Astrocyte (in vitro differentiated cells and primary cell): ENCODE results near the gene CD226. TPM values are rescaled to one million over a fixed set of nuclear protein-coding genes. Genes with fewer than 3 reads are reported as not detected.

ENCODE experiments used
- DNase-seq: peaks from one replicate; pipeline ENCODE4 v3.0.0-alpha.2; 2010; ENCODE audit warnings: low read depth
- FAIRE-seq: peaks from 2 replicates; lab custom pipeline; 2011; peaks lifted over from hg19 to GRCh38; lab: Jason Lieb, UNC
- H2AFZ ChIP-seq: 2 replicates; pipeline ENCODE4 v1.6.0; 2012; ENCODE audit warnings: low read depth, low read length, inconsistent platforms
- H3K27ac ChIP-seq: 2 replicates; pipeline ENCODE4 v1.5.1; 2011; ENCODE audit warnings: low read depth, low read length, inconsistent platforms
- H3K27me3 ChIP-seq: 2 replicates; pipeline ENCODE4 v1.6.0; 2011; ENCODE audit warnings: low read length, inconsistent platforms; ENCODE audit not compliant: insufficient read depth
- H3K36me3 ChIP-seq: 2 replicates; pipeline ENCODE4 v1.5.1; 2011; ENCODE audit warnings: low read length, inconsistent platforms; ENCODE audit not compliant: insufficient read depth
- H3K4me1 ChIP-seq: 2 replicates; pipeline ENCODE4 v1.5.1; 2011; ENCODE audit warnings: low read length, inconsistent platforms; ENCODE audit not compliant: insufficient read depth
- H3K4me2 ChIP-seq: 2 replicates; pipeline ENCODE4 v1.6.0; 2012; ENCODE audit warnings: low read length, inconsistent platforms
- H3K4me3 ChIP-seq: 2 replicates; pipeline ENCODE4 v1.5.1; 2011; ENCODE audit warnings: low read depth, mild to moderate bottlenecking, low read length, inconsistent platforms; ENCODE audit not compliant: insufficient read depth
- H3K79me2 ChIP-seq: 2 replicates; pipeline ENCODE4 v1.6.0; 2012; ENCODE audit warnings: mild to moderate bottlenecking, low read length, inconsistent platforms; ENCODE audit not compliant: insufficient read depth
- H3K9ac ChIP-seq: 2 replicates; pipeline ENCODE4 v1.6.0; 2012; ENCODE audit warnings: mild to moderate bottlenecking, low read length, inconsistent platforms
- H3K9me3 ChIP-seq: 2 replicates; pipeline ENCODE4 v1.5.1; 2012; ENCODE audit warnings: low read depth, mild to moderate bottlenecking, low read length, inconsistent platforms; ENCODE audit not compliant: insufficient read depth
- H4K20me1 ChIP-seq: 2 replicates; pipeline ENCODE4 v1.6.0; 2012; ENCODE audit warnings: low read length, inconsistent platforms; ENCODE audit not compliant: insufficient read depth
- H3K27ac Mint-ChIP-seq: one replicate; pipeline ENCODE4 v1.8.0; 2021; ENCODE audit warnings: mild to moderate bottlenecking, mixed read lengths; ENCODE audit not compliant: unreplicated experiment
- H3K27me3 Mint-ChIP-seq: one replicate; pipeline ENCODE4 v1.8.0; 2021; ENCODE audit warnings: low read depth, mixed read lengths; ENCODE audit not compliant: unreplicated experiment
- H3K36me3 Mint-ChIP-seq: one replicate; pipeline ENCODE4 v1.8.0; 2021; ENCODE audit warnings: low read depth, mixed read lengths; ENCODE audit not compliant: unreplicated experiment
- H3K4me1 Mint-ChIP-seq: one replicate; pipeline ENCODE4 v1.8.0; 2021; ENCODE audit warnings: low read depth, mixed read lengths; ENCODE audit not compliant: unreplicated experiment
- H3K4me3 Mint-ChIP-seq: one replicate; pipeline ENCODE4 v1.8.0; 2021; ENCODE audit warnings: mild to moderate bottlenecking, moderate library complexity, mixed read lengths; ENCODE audit not compliant: unreplicated experiment
- H3K9me3 Mint-ChIP-seq: one replicate; pipeline ENCODE4 v1.8.0; 2021; ENCODE audit warnings: mild to moderate bottlenecking, mixed read lengths; ENCODE audit not compliant: unreplicated experiment
- CTCF ChIP-seq: IDR thresholded peaks from 2 replicates; pipeline ENCODE4 v1.5.1; 2011; ENCODE audit warnings: low read depth, mild to moderate bottlenecking, inconsistent platforms, low read length, moderate library complexity; ENCODE audit not compliant: insufficient read depth
- EZH2 ChIP-seq: IDR thresholded peaks from 2 replicates; pipeline ENCODE4 v1.6.1; 2012; ENCODE audit warnings: mild to moderate bottlenecking, low read length, inconsistent platforms; ENCODE audit not compliant: insufficient read depth
- total RNA-seq: library from RNA; stranded (reverse); gene quantifications from 2 replicates; pipeline ENCODE4 v1.2.1, GENCODE V29; 2021

CD226 gene
- total RNA-seq, 1 donor from 2014 or later = 0.07 TPM

GRCh38 chr18:69974365-69974764, 26.7 kb upstream of the CD226 start:
- Mint-ChIP-seq H3K9me3 (peaks cover 6% of the 10 kb centered on the region), H3K4me1 (no peaks in the 10 kb centered on the region), H3K36me3 (peaks cover 2% of the 10 kb centered on the region), H3K4me3 (no peak overlapping the region), H3K27me3 (no peaks in the 10 kb centered on the region), H3K27ac (no peak overlapping the region)
- FAIRE-seq = no peak
- no peak overlapping the region for H3K4me3 ChIP-seq
- H4K20me1 ChIP-seq = no peaks in the 10 kb centered on the region
- H3K4me2 ChIP-seq = no peak overlapping the region
- no peaks in the 10 kb centered on the region for H3K27me3 ChIP-seq
- H3K36me3 ChIP-seq = no peaks in the 10 kb centered on the region
- H2AFZ ChIP-seq = no peak overlapping the region
- no peaks in the 10 kb centered on the region for H3K9me3 ChIP-seq
- TF ChIP-seq CTCF = no peak
- TF ChIP-seq EZH2 = no peak
- DNase-seq = peak; percentile 34
- H3K79me2 ChIP-seq = no peaks in the 10 kb centered on the region
- H3K9ac ChIP-seq = no peak overlapping the region
- no peaks in the 10 kb centered on the region for H3K4me1 ChIP-seq
- no peak overlapping the region for H3K27ac ChIP-seq

GRCh38 chr18:69969491-69969890, 21.8 kb upstream of the CD226 start:
- H3K79me2 ChIP-seq = no peaks in the 10 kb centered on the region
- no peaks in the 10 kb centered on the region for H3K4me1 ChIP-seq
- H3K4me2 ChIP-seq = no peak overlapping the region
- Mint-ChIP-seq H3K27me3 (peaks cover 3% of the 10 kb centered on the region), H3K36me3 (no peaks in the 10 kb centered on the region), H3K27ac (no peak overlapping the region), H3K4me1 (no peaks in the 10 kb centered on the region), H3K9me3 (peaks cover 7% of the 10 kb centered on the region), H3K4me3 (no peak overlapping the region)
- no peak overlapping the region for H3K27ac ChIP-seq
- no peak overlapping the region for H3K9ac ChIP-seq
- TF ChIP-seq CTCF (no peak), EZH2 (no peak)
- H3K36me3 ChIP-seq = no peaks in the 10 kb centered on the region
- no peak for DNase-seq
- no peak for FAIRE-seq
- H3K4me3 ChIP-seq = no peak overlapping the region
- no peaks in the 10 kb centered on the region for H3K9me3 ChIP-seq
- no peak overlapping the region for H2AFZ ChIP-seq
- H3K27me3 ChIP-seq = no peaks in the 10 kb centered on the region
- no peaks in the 10 kb centered on the region for H4K20me1 ChIP-seq

DNA sequence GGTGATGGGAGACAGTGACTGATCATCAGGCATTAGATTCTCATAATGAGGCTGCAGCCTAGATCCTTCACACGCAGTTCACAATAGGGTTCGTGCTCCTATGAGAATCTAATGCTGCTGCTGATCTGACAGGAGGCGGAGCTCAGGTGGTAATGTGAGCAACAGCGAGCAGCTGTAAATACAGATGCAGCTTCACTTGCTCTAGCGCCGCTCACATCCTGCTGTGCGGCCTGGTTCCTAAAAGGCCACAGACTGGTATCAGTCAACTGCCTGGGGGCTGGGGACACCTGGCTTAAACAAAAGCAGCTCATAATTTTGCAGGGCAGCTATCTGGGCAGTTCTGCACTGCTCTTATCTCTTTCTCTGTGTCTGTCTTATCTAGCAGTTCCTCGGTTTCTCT, 20.4 kb upstream of the CD226 start:
- DNase-seq = no peak
- H3K9me3 Mint-ChIP-seq = peaks cover 7% of the 10 kb centered on the region
- H3K27ac Mint-ChIP-seq = no peak overlapping the region
- Histone ChIP-seq H3K27ac (no peak overlapping the region), H3K4me2 (no peak overlapping the region), H4K20me1 (no peaks in the 10 kb centered on the region), H3K9me3 (no peaks in the 10 kb centered on the region), H3K27me3 (no peaks in the 10 kb centered on the region), H3K4me3 (no peak overlapping the region), H3K79me2 (no peaks in the 10 kb centered on the region), H3K4me1 (no peaks in the 10 kb centered on the region), H2AFZ (no peak overlapping the region), H3K36me3 (no peaks in the 10 kb centered on the region), H3K9ac (no peak overlapping the region)
- no peak overlapping the region for H3K4me3 Mint-ChIP-seq
- peaks cover 3% of the 10 kb centered on the region for H3K27me3 Mint-ChIP-seq
- no peak for TF ChIP-seq EZH2
- no peaks in the 10 kb centered on the region for H3K4me1 Mint-ChIP-seq
- no peak for FAIRE-seq
- H3K36me3 Mint-ChIP-seq = no peaks in the 10 kb centered on the region
